ENCODE measurements around the gene SCFD2. TPM values are rescaled to one million over a fixed set of nuclear protein-coding genes. Genes with fewer than 3 reads are reported as not detected.

SCFD2 gene
- total and polyA plus RNA-seq, 2 donors (not counting 3 experiments of a cell fraction or from before 2014, with no cell fraction given), result 12.3 to 22.8 TPM

- Histone ChIP-seq H4K20me1 (replicated peaks; ENCODE audit: control insufficient read depth, extremely low read depth, insufficient read depth, low read length) (no peaks in the 10 kb centered on the region), H3K27me3 (ENCODE audit: control insufficient read depth in 2 of 2, insufficient read depth in 2 of 2, low read length in 2 of 2) (no peaks in the 10 kb centered on the region), H3K9ac (replicated peaks; ENCODE audit: extremely low read depth, insufficient read depth, low read length) (no peak overlapping the region), H2AFZ (ENCODE audit: low read depth, low read length) (no peak overlapping the region), H3K36me3 (ENCODE audit: control insufficient read depth in 2 of 2, extremely low read depth in 1 of 2, insufficient read depth in 2 of 2, low read length in 2 of 2) (no peaks in the 10 kb centered on the region), H3K4me3 (replicated peaks in 1 of 3; ENCODE audit: insufficient read depth in 1 of 3, low read depth in 1 of 3, low read length in 3 of 3) (no peak overlapping the region), H3K4me2 (ENCODE audit: insufficient read depth, low read length) (no peak overlapping the region), H3K79me2 (ENCODE audit: control insufficient read depth, insufficient read depth, low read length) (no peaks in the 10 kb centered on the region), H3K27ac (ENCODE audit: insufficient read depth, low read depth, low read length) (no peak overlapping the region), H3K9me1 (replicated peaks; ENCODE audit: control insufficient read depth, extremely low read depth, insufficient read depth, low read length) (no peaks in the 10 kb centered on the region), H3K4me1 (ENCODE audit: control insufficient read depth, extremely low read depth, insufficient read depth, low read length) (no peaks in the 10 kb centered on the region), H3K9me3 (replicated peaks; ENCODE audit: control insufficient read depth, insufficient read depth, low read length) (no peaks in the 10 kb centered on the region)
- intact Hi-C loops (cut with micrococcal nuclease) (no loop called here), dilution Hi-C loops (cut with MboI; ENCODE audit: extremely low pct_ligation_motif_present, low sequenced_read_pairs) (no loop called here)
- TF ChIP-seq CTCF (IDR thresholded peaks at IDR 0.05; ENCODE audit: extremely low read depth in 1 of 2, insufficient read depth in 1 of 2, low read depth in 1 of 2, low read length in 2 of 2), result no peak
- TF ChIP-seq FOS (IDR thresholded peaks at IDR 0.05; ENCODE audit: borderline replicate concordance, insufficient read depth, low read length), result no peak
- DNase-seq (ENCODE audit: low read depth, low spot score), result no peak
- no peak for FAIRE-seq
- ChIA-PET POLR2A (no interaction called here), CTCF (no interaction called here)
- BruUV-seq (replicated peaks), result no TSS peak
These were observed 399.1 kb downstream of the SCFD2 start for GRCh38 chr4:52966781-52967180.

- Histone ChIP-seq H3K4me3 (replicated peaks in 1 of 3; ENCODE audit: insufficient read depth in 1 of 3, low read depth in 1 of 3, low read length in 3 of 3) (no peak overlapping the region), H3K4me2 (ENCODE audit: insufficient read depth, low read length) (no peak overlapping the region), H3K9me1 (replicated peaks; ENCODE audit: control insufficient read depth, extremely low read depth, insufficient read depth, low read length) (no peaks in the 10 kb centered on the region), H2AFZ (ENCODE audit: low read depth, low read length) (no peak overlapping the region), H3K27me3 (ENCODE audit: control insufficient read depth in 2 of 2, insufficient read depth in 2 of 2, low read length in 2 of 2) (no peaks in the 10 kb centered on the region), H3K9me3 (replicated peaks; ENCODE audit: control insufficient read depth, insufficient read depth, low read length) (no peaks in the 10 kb centered on the region), H3K27ac (ENCODE audit: insufficient read depth, low read depth, low read length) (no peak overlapping the region), H3K4me1 (ENCODE audit: control insufficient read depth, extremely low read depth, insufficient read depth, low read length) (no peaks in the 10 kb centered on the region), H3K36me3 (ENCODE audit: control insufficient read depth in 2 of 2, extremely low read depth in 1 of 2, insufficient read depth in 2 of 2, low read length in 2 of 2) (no peaks in the 10 kb centered on the region), H3K79me2 (ENCODE audit: control insufficient read depth, insufficient read depth, low read length) (no peaks in the 10 kb centered on the region), H4K20me1 (replicated peaks; ENCODE audit: control insufficient read depth, extremely low read depth, insufficient read depth, low read length) (no peaks in the 10 kb centered on the region), H3K9ac (replicated peaks; ENCODE audit: extremely low read depth, insufficient read depth, low read length) (no peak overlapping the region)
- BruUV-seq (replicated peaks), result no TSS peak
- TF ChIP-seq FOS (IDR thresholded peaks at IDR 0.05; ENCODE audit: borderline replicate concordance, insufficient read depth, low read length), result no peak
- no peak for TF ChIP-seq GATA2 (IDR thresholded peaks at IDR 0.05; ENCODE audit: insufficient read depth, insufficient read length, low read depth, low read length)
- no peak for TF ChIP-seq EZH2 (IDR thresholded peaks at IDR 0.05; ENCODE audit: borderline replicate concordance, low read depth, low read length, severe bottlenecking)
- no peak for TF ChIP-seq POLR2A (IDR thresholded peaks at IDR 0.05; ENCODE audit: low read depth, low read length)
- no peak for TF ChIP-seq JUN (IDR thresholded peaks at IDR 0.05; ENCODE audit: borderline replicate concordance, insufficient read depth, insufficient read length, low read depth)
- no peak for TF ChIP-seq CTCF (IDR thresholded peaks at IDR 0.05; ENCODE audit: extremely low read depth in 1 of 2, insufficient read depth in 1 of 2, low read depth in 1 of 2, low read length in 2 of 2)
- TF ChIP-seq MAX (IDR thresholded peaks at IDR 0.05; ENCODE audit: insufficient read depth, insufficient read length), result no peak
- TF ChIP-seq MYC (IDR thresholded peaks at IDR 0.05; ENCODE audit: low read depth, low read length), result no peak
- intact Hi-C loops (cut with micrococcal nuclease) (no loop called here), dilution Hi-C loops (cut with MboI; ENCODE audit: extremely low pct_ligation_motif_present, low sequenced_read_pairs) (no loop called here)
- FAIRE-seq (no peak), DNase-seq (ENCODE audit: low read depth, low spot score) (no peak)
- ChIA-PET POLR2A (no interaction called here), CTCF (no interaction called here)
These were observed 399.7 kb downstream of the SCFD2 start for GRCh38 chr4:52966172-52966571.
